ENCODE data around the gene GOLGA2. TPM values are rescaled to one million over a fixed set of nuclear protein-coding genes. Genes with fewer than 3 reads are reported as not detected.

The GOLGA2 gene
- total RNA-seq, 1 experiment from 2014 or later: 51.0 TPM

DNA sequence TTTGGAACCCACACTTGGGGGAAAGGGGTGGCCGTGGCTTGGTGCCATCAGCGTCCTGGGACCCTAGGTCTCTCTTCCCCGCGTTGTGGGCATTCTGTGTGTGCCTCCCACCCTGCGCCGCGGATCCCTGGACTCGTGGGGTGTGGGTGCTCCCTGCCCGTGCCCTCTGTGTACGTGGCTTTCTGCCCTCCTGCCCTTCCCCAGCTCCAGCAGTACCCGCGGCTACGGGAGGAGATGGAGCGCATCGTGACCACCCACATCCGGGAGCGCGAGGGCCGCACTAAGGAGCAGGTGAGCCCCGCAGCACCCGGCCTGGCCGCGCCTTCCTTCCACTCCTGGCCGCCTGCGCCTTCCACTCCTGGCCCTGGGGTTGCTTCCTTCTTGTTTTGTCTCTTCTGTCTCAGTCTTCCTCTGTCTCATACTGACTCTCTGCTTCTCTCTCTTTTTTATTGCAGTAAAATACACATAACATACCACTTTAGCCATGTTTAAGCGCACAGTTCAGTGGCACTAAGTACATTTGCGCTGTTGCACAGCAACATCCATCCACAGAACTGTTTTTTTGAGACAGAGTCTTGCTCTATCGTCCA, 41.9 kb downstream of the GOLGA2 start:
- H3K27ac Mint-ChIP-seq: no peak overlapping the region; a peak in 1 of 7 replicates
- H3K79me2 ChIP-seq (ENCODE audit: insufficient read depth, low read length): no peaks in the 10 kb centered on the region
- H2BK12ac ChIP-seq (ENCODE audit: insufficient read length, low read depth, low read length): no peak overlapping the region

More for the DNA sequence above, 41.9 kb downstream of the GOLGA2 start:
- Histone ChIP-seq H3K4ac (ENCODE audit: low read depth, low read length) (no peak overlapping the region), H4K8ac (replicated peaks; ENCODE audit: insufficient read length, low read depth, low read length) (no peak overlapping the region), H3K27ac (ENCODE audit: insufficient read length, low read depth, low read length) (no peak overlapping the region), H3T11ph (ENCODE audit: low read length) (no peak overlapping the region), H4K5ac (ENCODE audit: insufficient read length, low read depth, low read length) (no peak overlapping the region), H3K56ac (ENCODE audit: insufficient read length, low read depth, low read length) (no peak overlapping the region), H2BK15ac (ENCODE audit: low read depth, low read length) (no peak overlapping the region), H2BK5ac (ENCODE audit: insufficient read length, low read length) (no peak overlapping the region), H3K4me2 (ENCODE audit: insufficient read depth, insufficient read length, low read length) (no peak overlapping the region), H3K9me3 (ENCODE audit: control insufficient read depth, low read depth, low read length) (no peaks in the 10 kb centered on the region), H3K18ac (ENCODE audit: insufficient read length, low read depth, low read length) (no peak overlapping the region), H2AFZ (ENCODE audit: low read length) (no peak overlapping the region), H3K4me1 (ENCODE audit: insufficient read depth, low read length) (no peaks in the 10 kb centered on the region), H2BK120ac (ENCODE audit: low read depth, low read length, poor library complexity, severe bottlenecking) (no peak overlapping the region), H3K79me1 (ENCODE audit: insufficient read depth, low read depth, low read length, poor library complexity, severe bottlenecking) (no peaks in the 10 kb centered on the region), H2AK5ac (ENCODE audit: insufficient read length, low read length) (no peak overlapping the region), H3K23ac (ENCODE audit: insufficient read length, low read depth, low read length) (no peak overlapping the region), H3K14ac (ENCODE audit: insufficient read depth, low read length) (no peak overlapping the region), H3K23me2 (ENCODE audit: insufficient read length, low read depth, low read length, poor library complexity, severe bottlenecking) (no peaks in the 10 kb centered on the region), H4K20me1 (ENCODE audit: control insufficient read depth, insufficient read depth, insufficient read length) (no peaks in the 10 kb centered on the region), H4K91ac (ENCODE audit: insufficient read length, low read depth, low read length) (no peak overlapping the region), H3K9ac (ENCODE audit: extremely low read depth, insufficient read length, low read length) (no peak overlapping the region), H2BK20ac (ENCODE audit: low read depth, low read length, poor library complexity, severe bottlenecking) (no peak overlapping the region), H3K27me3 (ENCODE audit: insufficient read depth, low read length) (no peaks in the 10 kb centered on the region)
- TF ChIP-seq, protein P1, sequence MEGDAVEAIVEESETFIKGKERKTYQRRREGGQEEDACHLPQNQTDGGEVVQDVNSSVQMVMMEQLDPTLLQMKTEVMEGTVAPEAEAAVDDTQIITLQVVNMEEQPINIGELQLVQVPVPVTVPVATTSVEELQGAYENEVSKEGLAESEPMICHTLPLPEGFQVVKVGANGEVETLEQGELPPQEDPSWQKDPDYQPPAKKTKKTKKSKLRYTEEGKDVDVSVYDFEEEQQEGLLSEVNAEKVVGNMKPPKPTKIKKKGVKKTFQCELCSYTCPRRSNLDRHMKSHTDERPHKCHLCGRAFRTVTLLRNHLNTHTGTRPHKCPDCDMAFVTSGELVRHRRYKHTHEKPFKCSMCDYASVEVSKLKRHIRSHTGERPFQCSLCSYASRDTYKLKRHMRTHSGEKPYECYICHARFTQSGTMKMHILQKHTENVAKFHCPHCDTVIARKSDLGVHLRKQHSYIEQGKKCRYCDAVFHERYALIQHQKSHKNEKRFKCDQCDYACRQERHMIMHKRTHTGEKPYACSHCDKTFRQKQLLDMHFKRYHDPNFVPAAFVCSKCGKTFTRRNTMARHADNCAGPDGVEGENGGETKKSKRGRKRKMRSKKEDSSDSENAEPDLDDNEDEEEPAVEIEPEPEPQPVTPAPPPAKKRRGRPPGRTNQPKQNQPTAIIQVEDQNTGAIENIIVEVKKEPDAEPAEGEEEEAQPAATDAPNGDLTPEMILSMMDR (conservative IDR thresholded peaks at IDR 0.05): no peak
- H3K4me3 Mint-ChIP-seq: no peak overlapping the region
- peaks cover 1 to 21% (median 9%) of the 10 kb centered on the region in 3 experiments; a peak in 6 of 7 replicates for H3K36me3 Mint-ChIP-seq (ENCODE audit: insufficient read depth in 1 of 3, low read depth in 3 of 3)
- no peaks in the 10 kb centered on the region for H3K9me3 Mint-ChIP-seq
- no peaks in the 10 kb centered on the region for H3K27me3 Mint-ChIP-seq (ENCODE audit: low read depth)
- DNase-seq: no peak
- H3K4me1 Mint-ChIP-seq: no peaks in the 10 kb centered on the region
- WGBS (ENCODE audit: extremely low coverage, insufficient read length, low lambda C conversion rate): no CpG with 5 or more reads among the region's 28 CpGs
